ENCODE measurements around the gene ANKRD26. TPM values are rescaled to one million over a fixed set of nuclear protein-coding genes. Genes with fewer than 3 reads are reported as not detected.

The ANKRD26 gene
- total and polyA plus RNA-seq, 11 donors, result 5.0 to 10.9 (median 9.3) TPM

- peaks cover 0 to 5% (median 0%) of the 10 kb centered on the region in 9 donors for H3K36me3 ChIP-seq
- ATAC-seq (no peak), DNase-seq (no peak)
- TF ChIP-seq CTCF (IDR thresholded peaks at IDR 0.05) (no peak), POLR2A (IDR thresholded peaks at IDR 0.05) (no peak)
- no peaks in the 10 kb centered on the region for H3K9me3 ChIP-seq
- no peaks in the 10 kb centered on the region for H3K4me1 ChIP-seq
- intact Hi-C loops (cut with DNase I), result no loop called here
- H3K27ac ChIP-seq, result no peak overlapping the region
- H3K27me3 ChIP-seq, result no peaks in the 10 kb centered on the region
- H3K4me3 ChIP-seq, result no peak overlapping the region
- WGBS, 4 donors, result 67 to 88% (median 86%) methylated on average over 4 of the region's 4 CpGs
Observed at GRCh38 chr10:26981232-26981824, 119.0 kb downstream of the ANKRD26 start.

GRCh38 chr10:26978519-26978918, 121.8 kb downstream of the ANKRD26 start:
- DNase-seq (no peak), ATAC-seq (no peak)
- Histone ChIP-seq H3K4me3 (no peak overlapping the region), H3K27me3 (no peaks in the 10 kb centered on the region), H3K9me3 (no peaks in the 10 kb centered on the region), H3K27ac (no peak overlapping the region), H3K36me3 (peaks cover 0 to 10% (median 0%) of the 10 kb centered on the region in 9 donors), H3K4me1 (no peaks in the 10 kb centered on the region)
- WGBS, 4 donors, result 86 to 94% (median 88%) methylated on average over 3 to 4 of the region's 4 CpGs
- intact Hi-C loops (cut with DNase I), result no loop called here
- TF ChIP-seq CTCF (IDR thresholded peaks at IDR 0.05), result no peak
- no peak for TF ChIP-seq POLR2A (IDR thresholded peaks at IDR 0.05)

GRCh38 chr10:26977635-26978034, 122.7 kb downstream of the ANKRD26 start:
- Histone ChIP-seq H3K27ac (no peak overlapping the region), H3K4me3 (no peak overlapping the region), H3K9me3 (no peaks in the 10 kb centered on the region), H3K36me3 (peaks cover 0 to 10% (median 0%) of the 10 kb centered on the region in 9 donors), H3K4me1 (no peaks in the 10 kb centered on the region), H3K27me3 (no peaks in the 10 kb centered on the region)
- 88 to 95% (median 94%) methylated on average over 2 of the region's 2 CpGs for WGBS, 4 donors
- no peak for TF ChIP-seq CTCF (IDR thresholded peaks at IDR 0.05)
- DNase-seq (no peak), ATAC-seq (no peak)
- intact Hi-C loops (cut with DNase I), result no loop called here

- peaks cover 0 to 10% (median 0%) of the 10 kb centered on the region in 9 donors for H3K36me3 ChIP-seq
- H3K4me3 ChIP-seq, result no peak overlapping the region
- intact Hi-C loops (cut with DNase I), result no loop called here
- WGBS, 4 donors, result 94 to 97% (median 95%) methylated on average over 4 of the region's 4 CpGs
- no peaks in the 10 kb centered on the region for H3K4me1 ChIP-seq
- H3K9me3 ChIP-seq, result no peaks in the 10 kb centered on the region
- no peak for ATAC-seq
- no peak overlapping the region for H3K27ac ChIP-seq
- TF ChIP-seq CTCF (IDR thresholded peaks at IDR 0.05) (no peak), POLR2A (IDR thresholded peaks at IDR 0.05) (no peak)
- no peak for DNase-seq
- no peaks in the 10 kb centered on the region for H3K27me3 ChIP-seq
Observed at GRCh38 chr10:26970667-26971066, 129.6 kb downstream of the ANKRD26 start.

Data from heart left ventricle (tissue), 16 donors.